NCI-H1105 (cell line): ENCODE measurements around the gene PROCR.
"Not testable (repeated sequence)": the region's sequence is repeated elsewhere in the genome, so short reads cannot be mapped to it uniquely, and the experiment has no call there.

Experiments
- DNase-seq: peaks from one replicate; lab custom pipeline; 2025; lab: John Stamatoyannopoulos, UW

PROCR gene

GRCh38 chr20:35171753-35172433 is at the start of gene PROCR:
TSS of gene PROCR (plus strand) at chr20:35172072. CDS start at chr20:35172155, 83 bp downstream.
- peak; percentile 16 for DNase-seq

- DNase-seq: no peak
These were observed 49.0 kb upstream of the PROCR start for GRCh38 chr20:35122756-35123405.

GRCh38 chr20:35125753-35126152 is 46.1 kb upstream of the PROCR start:
- no peak for DNase-seq

- DNase-seq: no peak
These were observed 42.2 kb upstream of the PROCR start for GRCh38 chr20:35129647-35130069.

GRCh38 chr20:35131934-35132333 is 39.9 kb upstream of the PROCR start:
- no peak for DNase-seq

- no peak for DNase-seq
These were observed 38.8 kb upstream of the PROCR start for GRCh38 chr20:35133031-35133430.

- DNase-seq: no peak
These were observed 38.1 kb upstream of the PROCR start for GRCh38 chr20:35133735-35134134.

- DNase-seq: no peak
These were observed 37.4 kb upstream of the PROCR start for GRCh38 chr20:35134472-35134871.

GRCh38 chr20:35134880-35135279 is 37.0 kb upstream of the PROCR start:
- no peak for DNase-seq

GRCh38 chr20:35135867-35136586 is 35.8 kb upstream of the PROCR start:
- DNase-seq: no peak

GRCh38 chr20:35144694-35145093 is 27.2 kb upstream of the PROCR start:
- DNase-seq: no peak

GRCh38 chr20:35145141-35145564 is 26.7 kb upstream of the PROCR start:
- DNase-seq: peak; percentile 59

- no peak for DNase-seq
These were observed 25.5 kb upstream of the PROCR start for GRCh38 chr20:35146299-35146919.

GRCh38 chr20:35146920-35147574 is 24.8 kb upstream of the PROCR start, which contains the start of gene EDEM2:
TSS of gene EDEM2 (minus strand) at chr20:35147336. CDS start at chr20:35147258, 78 bp downstream.
- peak; percentile 87 for DNase-seq

- not testable (repeated sequence) for DNase-seq
These were observed 24.2 kb upstream of the PROCR start for GRCh38 chr20:35147575-35148071.

- no peak for DNase-seq
These were observed 20.9 kb upstream of the PROCR start for GRCh38 chr20:35150846-35151579.

GRCh38 chr20:35151736-35152135 is 20.1 kb upstream of the PROCR start:
- DNase-seq: no peak

GRCh38 chr20:35155936-35156335 is 15.9 kb upstream of the PROCR start:
- no peak for DNase-seq

- no peak for DNase-seq
These were observed 14.9 kb upstream of the PROCR start for GRCh38 chr20:35156978-35157377.

GRCh38 chr20:35160341-35160740 is 11.5 kb upstream of the PROCR start:
- not testable (repeated sequence) for DNase-seq

GRCh38 chr20:35164531-35164930 is 7.3 kb upstream of the PROCR start:
- not testable (repeated sequence) for DNase-seq
